HEK293 (cell line): Measurements from ENCODE around the gene KRT17.

Experiments
- CTCF ChIA-PET: fragments of 350-600 bp; formaldehyde crosslinking; extraction: SDS; loops from one replicate; lab custom pipeline; 2021; ENCODE audit warnings: antibody characterized with exemption; lab: Yijun Ruan, JAX
- POLR2A ChIA-PET: fragments of 300-600 bp; formaldehyde crosslinking; extraction: SDS; loops from one replicate; lab custom pipeline; 2020; ENCODE audit warnings: antibody characterized with exemption, inconsistent platforms; lab: Yijun Ruan, JAX
- H3K27ac ChIP-seq: fragments of 200-500 bp; sonication (Bioruptor generic); 2 replicates; pipeline ENCODE4 v1.5.1; 2014; ENCODE audit warnings: low read depth, low read length, control low read depth, inconsistent platforms; ENCODE audit errors: extremely low read depth
- H3K36me3 ChIP-seq, 2 experiments: fragments of 200-500 bp in 1 of 2; sonication (Bioruptor generic) in 1 of 2; 1 replicate in 1 of 2; 2 replicates in 1 of 2; pipeline ENCODE4 v1.5.1; 2014 to 2017; ENCODE audit warnings: inconsistent platforms in 2 of 2, low read length in 2 of 2; ENCODE audit not compliant: control insufficient read depth in 2 of 2, insufficient read depth in 1 of 2
- H3K4me1 ChIP-seq: fragments of 200-500 bp; sonication (Bioruptor generic); 2 replicates; pipeline ENCODE4 v1.5.1; 2014; ENCODE audit warnings: mild to moderate bottlenecking, low read length, inconsistent platforms; ENCODE audit not compliant: control insufficient read depth, insufficient read depth
- H3K4me3 ChIP-seq: 2 replicates; pipeline ENCODE4 v1.5.1; 2011; ENCODE audit warnings: low read depth, mild to moderate bottlenecking, control low read depth, low read length, moderate library complexity
- H3K9me3 ChIP-seq: fragments of 200-500 bp; sonication (Bioruptor generic); 2 replicates; pipeline ENCODE4 v1.5.1; 2014; ENCODE audit warnings: low read depth, low read length, inconsistent platforms; ENCODE audit not compliant: control insufficient read depth, insufficient read depth
- ATF2 ChIP-seq: fragments of 450-650 bp; formaldehyde crosslinking; IDR thresholded peaks from 2 replicates; pipeline ENCODE4 v1.5.1; 2016; ENCODE audit warnings: missing biosample characterization, missing genetic modification characterization, low read depth
- GLI2 ChIP-seq: fragments of 450-650 bp; formaldehyde crosslinking; IDR thresholded peaks from 2 replicates; pipeline ENCODE4; 2017; ENCODE audit warnings: missing biosample characterization, missing genetic modification characterization, low read depth, borderline replicate concordance
- HIC1 ChIP-seq: fragments of 450-650 bp; formaldehyde crosslinking; IDR thresholded peaks from 2 replicates; pipeline ENCODE4 v1.5.1; 2016; ENCODE audit warnings: missing biosample characterization, missing genetic modification characterization
- HOXD13 ChIP-seq: sonication (generic); formaldehyde crosslinking; IDR thresholded peaks from 2 replicates; pipeline ENCODE4 v1.8.0; 2022; ENCODE audit warnings: missing genetic modification reagents, borderline replicate concordance
- OSR2 ChIP-seq: fragments of 450-650 bp; formaldehyde crosslinking; IDR thresholded peaks from 2 replicates; pipeline ENCODE4 v1.5.1; 2016; ENCODE audit warnings: missing biosample characterization, missing genetic modification characterization
- OVOL3 ChIP-seq: fragments of 450-650 bp; formaldehyde crosslinking; IDR thresholded peaks from 2 replicates; pipeline ENCODE4 v1.5.1; 2016; ENCODE audit warnings: missing biosample characterization, missing genetic modification characterization
- TRIM28 ChIP-seq: IDR thresholded peaks from 2 replicates; pipeline ENCODE4 v1.6.1; 2011; ENCODE audit warnings: low read length, control low read depth, borderline replicate concordance
- WT1 ChIP-seq: fragments of 450-650 bp; formaldehyde crosslinking; IDR thresholded peaks from 2 replicates; pipeline ENCODE4 v1.5.1; 2016; ENCODE audit warnings: missing biosample characterization, missing genetic modification characterization
- ZBTB20 ChIP-seq: fragments of 450-650 bp; formaldehyde crosslinking; IDR thresholded peaks from 2 replicates; pipeline ENCODE4 v1.5.1; 2016; ENCODE audit warnings: missing biosample characterization, missing genetic modification characterization
- ZEB2 ChIP-seq: fragments of 450-650 bp; formaldehyde crosslinking; IDR thresholded peaks from 2 replicates; pipeline ENCODE4 v1.5.1; 2016; ENCODE audit warnings: missing biosample characterization, missing genetic modification characterization
- ZNF274 ChIP-seq, 2 experiments: fragments of 200-500 bp in 1 of 2; fragments of 450-650 bp in 1 of 2; sonication (Bioruptor generic) in 1 of 2; formaldehyde crosslinking in 1 of 2; IDR thresholded peaks; 2 replicates each; pipeline versions ENCODE4 v1.5.1 to v1.6.1; 2014 to 2016; ENCODE audit warnings: borderline replicate concordance in 1 of 2, inconsistent platforms in 1 of 2, low read length in 1 of 2, missing biosample characterization in 1 of 2, missing genetic modification characterization in 1 of 2
- ZNF311 ChIP-seq: fragments of 450-650 bp; formaldehyde crosslinking; IDR thresholded peaks from 2 replicates; pipeline ENCODE4 v1.5.1; 2017; ENCODE audit warnings: missing biosample characterization, missing genetic modification characterization, borderline replicate concordance
- ZNF335 ChIP-seq: fragments of 450-650 bp; formaldehyde crosslinking; conservative IDR thresholded peaks from 2 replicates; pipeline ENCODE4 v1.5.1; 2016; ENCODE audit warnings: missing biosample characterization, missing genetic modification characterization
- ZNF398 ChIP-seq: fragments of 450-650 bp; formaldehyde crosslinking; IDR thresholded peaks from 2 replicates; pipeline ENCODE4 v1.5.1; 2017; ENCODE audit warnings: missing biosample characterization, missing genetic modification characterization
- ZNF521 ChIP-seq: fragments of 450-650 bp; formaldehyde crosslinking; IDR thresholded peaks from 2 replicates; pipeline ENCODE4 v1.5.1; 2017; ENCODE audit warnings: missing biosample characterization, mild to moderate bottlenecking, missing genetic modification characterization
- ZNF600 ChIP-seq: fragments of 450-650 bp; formaldehyde crosslinking; IDR thresholded peaks from 2 replicates; pipeline ENCODE4 v1.5.1; 2016; ENCODE audit warnings: missing biosample characterization, missing genetic modification characterization
- ZNF629 ChIP-seq: fragments of 450-650 bp; formaldehyde crosslinking; IDR thresholded peaks from 2 replicates; pipeline ENCODE4 v1.5.1; 2017; ENCODE audit warnings: missing biosample characterization, missing genetic modification characterization
- ZNF654 ChIP-seq: fragments of 450-650 bp; formaldehyde crosslinking; IDR thresholded peaks from 2 replicates; pipeline ENCODE4 v1.5.1; 2016; ENCODE audit warnings: low read depth, missing biosample characterization, missing genetic modification characterization
- ZNF658 ChIP-seq: fragments of 450-650 bp; formaldehyde crosslinking; IDR thresholded peaks from 2 replicates; pipeline ENCODE4; 2016; ENCODE audit warnings: missing biosample characterization, missing genetic modification characterization
- ZNF776 ChIP-seq: fragments of 450-650 bp; formaldehyde crosslinking; IDR thresholded peaks from 2 replicates; pipeline ENCODE4 v1.5.0; 2017; ENCODE audit warnings: missing biosample characterization, missing genetic modification characterization, borderline replicate concordance
- ZNF791 ChIP-seq: fragments of 450-650 bp; formaldehyde crosslinking; IDR thresholded peaks from 2 replicates; pipeline ENCODE4 v1.5.1; 2016; ENCODE audit warnings: missing biosample characterization, missing genetic modification characterization

KRT17 gene

GRCh38 chr17:41639492-41640473 lies 15.4 kb upstream of the KRT17 start:
- Histone ChIP-seq H3K4me1 (no peaks in the 10 kb centered on the region), H3K4me3 (no peak overlapping the region), H3K36me3 (no peaks in the 10 kb centered on the region), H3K9me3 (no peaks in the 10 kb centered on the region), H3K27ac (no peak overlapping the region)
- ChIA-PET POLR2A (interaction anchor here (0.7 kb wide), 1 partner anchor 280 kb away, joined by 4 read pairs; no protein-coding TSS in a partner anchor), CTCF (interaction anchor here (0.6 to 2.8 kb wide), 7 partner anchors 9 to 167 kb away, joined by 3 to 23 read pairs (median 4); partner anchors contain the start of gene KRT17)
- TF ChIP-seq OSR2 (tag by site-specific recombination) (no peak), GLI2 (tag by site-specific recombination) (no peak), ZNF335 (tag by site-specific recombination) (peak; percentile 39), ZNF654 (tag by site-specific recombination) (no peak), ZBTB20 (tag by site-specific recombination) (peak; percentile 43; the same call in 1 of the 2 replicates), TRIM28 (no peak), WT1 (tag by site-specific recombination) (no peak), ZEB2 (tag by site-specific recombination) (no peak), HIC1 (tag by site-specific recombination) (no peak), ZNF791 (no peak), ZNF658 (tag by site-specific recombination) (no peak), OVOL3 (tag by site-specific recombination) (no peak), HOXD13 (CRISPR knock-in tag) (no peak), ZNF600 (tag by site-specific recombination) (peak; percentile 64; the same call in 1 of the 2 replicates), ATF2 (tag by site-specific recombination) (peak; percentile 47; the same call in 1 of the 2 replicates), ZNF629 (tag by site-specific recombination) (peak; percentile 62), ZNF521 (tag by site-specific recombination) (no peak), ZNF311 (0 out of 2 replicates have a peak, but pooled peaks have one; percentile 67), ZNF776 (tag by site-specific recombination) (no peak)

- Histone ChIP-seq H3K4me1 (no peaks in the 10 kb centered on the region), H3K36me3 (no peaks in the 10 kb centered on the region), H3K27ac (no peak overlapping the region), H3K4me3 (no peak overlapping the region), H3K9me3 (no peaks in the 10 kb centered on the region)
- ChIA-PET CTCF (interaction anchor here (2.4 to 2.8 kb wide), 2 partner anchors 10 to 90 kb away, joined by 16 to 23 read pairs; no protein-coding TSS in a partner anchor), POLR2A (no interaction called here)
- TF ChIP-seq ZNF398 (tag by site-specific recombination) (0 out of 2 replicates have a peak, but pooled peaks have one; percentile 9), ZNF274 (IDR thresholded peaks at IDR 0.05; ENCODE audit: low read length) (no peak), ZNF274 (tag by site-specific recombination; IDR thresholded peaks at IDR 0.05; ENCODE audit: borderline replicate concordance) (no peak)
Measured at GRCh38 chr17:41638941-41639340, 14.6 kb upstream of the KRT17 start.
